Ectodermal cell (in vitro differentiated cells): ENCODE measurements around the gene CLHC1.
"Not testable (repeated sequence)": the region's sequence is repeated elsewhere in the genome, so short reads cannot be mapped to it uniquely, and the experiment has no call there.

ENCODE experiments used
- H3K27ac ChIP-seq: 2 replicates; pipeline ENCODE4 v1.7.0; 2013; ENCODE audit warnings: mild to moderate bottlenecking, low read depth, low read length; ENCODE audit not compliant: insufficient read depth, poor library complexity, severe bottlenecking
- H3K27me3 ChIP-seq: 2 replicates; pipeline ENCODE4 v1.7.0; 2013; ENCODE audit warnings: mild to moderate bottlenecking, low read length; ENCODE audit not compliant: insufficient read depth, control insufficient read depth, poor library complexity, severe bottlenecking
- H3K36me3 ChIP-seq: one replicate; pipeline ENCODE4 v1.7.0; 2013; ENCODE audit warnings: low read length; ENCODE audit not compliant: control insufficient read depth, insufficient read depth
- H3K4me1 ChIP-seq: one replicate; pipeline ENCODE4 v1.7.0; 2013; ENCODE audit warnings: low read length; ENCODE audit not compliant: control insufficient read depth, insufficient read depth
- H3K4me3 ChIP-seq: 2 replicates; pipeline ENCODE4 v1.7.0; 2013; ENCODE audit warnings: low read depth, low read length, control low read depth; ENCODE audit not compliant: insufficient read depth
- H3K9me3 ChIP-seq: 2 replicates; pipeline ENCODE4 v1.7.0; 2013; ENCODE audit warnings: mild to moderate bottlenecking, low read length, moderate library complexity; ENCODE audit not compliant: control insufficient read depth
- WGBS, 2 experiments: methylation state at CpG; one replicate each; pipeline ENCODE4 v1.1.7; 2013; ENCODE audit warnings: missing lambda C conversion rate in 2 of 2; 5-methylcytosine and 5-hydroxymethylcytosine counted together

The CLHC1 gene

DNA sequence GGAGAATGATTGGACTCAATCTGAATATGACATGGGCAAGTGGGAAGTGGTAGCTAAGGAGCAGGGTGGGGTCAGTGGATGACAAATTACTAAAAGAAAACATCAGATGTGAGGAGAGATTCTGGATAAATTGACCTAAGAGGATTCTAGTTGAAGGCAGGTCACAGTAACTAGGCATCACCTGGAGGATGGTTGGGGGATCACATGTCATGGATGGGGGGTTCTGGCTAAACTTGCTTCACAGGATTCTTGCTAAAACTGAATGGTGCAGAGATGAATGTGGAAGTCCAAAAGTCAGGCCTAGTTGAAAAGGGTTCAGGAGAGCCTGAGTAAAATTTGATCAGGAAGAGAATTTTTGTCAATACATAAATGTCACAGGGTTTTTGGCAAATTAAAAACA, 18.3 kb downstream of the CLHC1 start:
- Histone ChIP-seq H3K27ac (no peak overlapping the region), H3K27me3 (no peaks in the 10 kb centered on the region), H3K4me1 (no peaks in the 10 kb centered on the region), H3K4me3 (no peak overlapping the region), H3K36me3 (no peaks in the 10 kb centered on the region), H3K9me3 (no peaks in the 10 kb centered on the region)

DNA sequence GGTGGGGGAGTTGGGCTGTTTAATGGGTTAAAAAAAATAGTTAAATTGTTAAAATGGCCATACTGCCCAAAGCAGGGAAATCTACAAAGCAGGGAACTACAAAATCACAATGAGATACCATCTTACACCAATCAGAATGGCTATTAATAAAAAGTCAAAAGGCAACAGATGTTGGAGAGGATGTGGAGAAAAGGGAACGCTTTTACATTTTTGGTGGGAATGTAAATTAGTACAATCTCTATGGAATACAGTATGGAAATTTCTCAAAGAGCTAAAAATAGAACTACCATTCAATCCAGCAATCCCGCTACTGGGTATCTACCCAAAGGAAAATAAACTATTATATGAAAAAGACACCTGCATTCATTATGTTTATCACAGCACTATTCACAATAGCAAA, 27.1 kb downstream of the CLHC1 start:
- no peak overlapping the region for H3K4me3 ChIP-seq
- WGBS, 2 experiments = 92% methylated on average over 2 of the region's 2 CpGs; no CpG with 5 or more reads in 1 of the 2 experiments
- no peak overlapping the region for H3K27ac ChIP-seq
- H3K4me1 ChIP-seq = no peaks in the 10 kb centered on the region
- H3K9me3 ChIP-seq = no peaks in the 10 kb centered on the region
- H3K27me3 ChIP-seq = no peaks in the 10 kb centered on the region
- peaks cover 5% of the 10 kb centered on the region for H3K36me3 ChIP-seq

DNA sequence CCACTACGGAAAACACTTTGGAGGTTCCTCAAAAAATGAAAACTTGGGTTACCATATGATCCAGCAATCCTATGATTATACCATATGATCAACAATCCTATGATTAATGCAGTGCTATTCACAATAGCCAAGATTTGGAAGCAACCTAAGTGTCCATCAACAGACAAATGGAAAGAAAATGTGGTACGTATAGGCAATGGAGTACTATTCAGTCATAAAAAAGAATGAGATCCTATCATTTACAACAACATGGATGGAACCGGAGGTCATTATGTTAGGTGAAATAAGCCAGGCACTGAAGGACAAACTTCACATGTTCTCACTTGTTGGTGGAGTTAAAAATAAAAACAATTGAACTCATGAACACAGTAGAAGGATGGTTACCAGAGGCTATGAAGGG, 27.6 kb downstream of the CLHC1 start:
- Histone ChIP-seq H3K4me1 (no peaks in the 10 kb centered on the region), H3K36me3 (peaks cover 5% of the 10 kb centered on the region), H3K27ac (no peak overlapping the region), H3K27me3 (no peaks in the 10 kb centered on the region), H3K4me3 (no peak overlapping the region), H3K9me3 (no peaks in the 10 kb centered on the region)
- 91 to 100% methylated on average over 3 of the region's 3 CpGs for WGBS, 2 experiments

DNA sequence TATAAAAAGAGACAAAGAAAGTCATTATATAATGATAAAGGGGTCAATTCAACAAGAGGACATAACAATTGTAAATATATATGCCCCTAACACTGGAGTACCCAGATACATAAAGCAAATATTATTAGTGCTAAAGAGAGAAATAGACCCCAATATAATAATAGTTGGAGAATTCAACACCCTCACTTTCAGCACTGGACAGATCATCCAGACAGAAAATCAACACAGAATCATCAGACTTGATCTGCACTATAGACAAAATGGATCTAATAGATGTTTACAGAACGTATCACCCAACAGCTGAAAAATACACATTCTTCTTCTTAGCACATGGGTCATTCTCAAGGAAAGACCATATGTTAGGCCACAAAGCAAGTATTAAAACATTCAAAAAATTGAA, 31.7 kb downstream of the CLHC1 start:
- H3K36me3 ChIP-seq = peaks cover 9% of the 10 kb centered on the region
- no peaks in the 10 kb centered on the region for H3K4me1 ChIP-seq
- H3K4me3 ChIP-seq = no peak overlapping the region
- WGBS, 2 experiments = 91 to 100% methylated on average over 1 of the region's 1 CpG
- no peak overlapping the region for H3K27ac ChIP-seq
- H3K27me3 ChIP-seq = no peaks in the 10 kb centered on the region
- H3K9me3 ChIP-seq = no peaks in the 10 kb centered on the region

DNA sequence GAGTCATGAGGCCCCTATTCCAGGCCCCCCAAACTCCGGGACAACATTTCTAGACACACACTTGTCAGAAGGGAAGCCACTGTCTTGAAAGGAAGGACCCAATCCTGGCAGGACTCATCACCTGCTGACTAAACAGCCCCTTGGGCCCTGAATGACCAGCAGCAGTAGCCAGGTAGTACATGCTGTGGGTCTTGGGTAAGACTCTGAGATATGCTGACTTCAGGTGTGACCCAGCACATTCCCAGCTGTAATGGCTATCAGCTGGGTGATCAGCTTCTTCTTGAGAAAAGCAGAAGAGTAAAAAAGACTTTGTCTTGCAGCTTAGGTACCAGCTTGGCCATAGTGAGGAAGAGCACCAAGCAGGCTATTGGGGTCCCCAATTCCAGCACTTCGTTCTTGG, 35.6 kb downstream of the CLHC1 start:
- WGBS, 2 experiments = 90 to 93% methylated on average over 2 of the region's 2 CpGs
- no peaks in the 10 kb centered on the region for H3K4me1 ChIP-seq
- H3K27me3 ChIP-seq = no peaks in the 10 kb centered on the region
- no peaks in the 10 kb centered on the region for H3K9me3 ChIP-seq
- H3K36me3 ChIP-seq = peaks cover 4% of the 10 kb centered on the region
- H3K4me3 ChIP-seq = no peak overlapping the region
- H3K27ac ChIP-seq = no peak overlapping the region

DNA sequence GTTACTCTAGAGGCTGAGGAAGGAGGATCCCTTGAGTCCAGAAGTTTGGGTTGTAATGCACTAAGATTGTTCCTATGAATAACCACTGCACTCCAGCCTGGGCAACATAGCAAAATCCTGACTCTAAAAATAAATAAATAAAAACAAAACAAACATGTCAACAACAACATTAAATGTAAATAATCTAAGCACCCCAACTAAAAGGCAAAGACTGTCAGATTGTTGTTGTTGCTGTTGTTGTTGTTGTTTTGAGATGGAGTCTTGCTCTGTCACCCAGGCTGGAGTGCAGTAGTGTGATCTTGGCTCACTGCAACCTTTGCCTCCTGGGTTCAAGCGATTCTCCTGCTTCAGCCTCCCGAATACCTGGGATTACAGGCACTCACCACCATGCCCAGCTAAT, 40.2 kb downstream of the CLHC1 start:
- WGBS, 2 experiments = 88 to 100% methylated on average over 2 of the region's 2 CpGs
- not testable (repeated sequence) for H3K27ac ChIP-seq, H3K4me3 ChIP-seq, H3K4me1 ChIP-seq, H3K36me3 ChIP-seq, H3K9me3 ChIP-seq, H3K27me3 ChIP-seq

DNA sequence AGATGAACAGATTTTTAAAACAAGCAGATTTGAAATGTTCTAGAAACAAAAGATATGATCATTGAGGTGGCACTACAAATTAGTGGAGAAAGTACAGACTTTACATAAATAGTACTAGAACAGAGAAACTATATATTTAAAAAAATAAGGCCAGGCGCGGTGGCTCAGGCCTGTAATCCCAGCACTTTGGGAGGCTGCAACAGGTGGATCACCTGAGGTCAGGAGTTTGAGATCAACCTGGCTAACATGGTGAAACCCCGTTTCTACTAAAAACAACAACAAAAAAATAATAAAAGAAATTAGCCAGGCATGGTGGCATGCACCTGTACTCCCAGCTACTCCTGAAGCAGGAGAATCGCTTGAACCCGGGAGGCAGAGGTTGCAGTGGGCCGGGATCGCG, 45.3 kb downstream of the CLHC1 start:
- not testable (repeated sequence) for H3K9me3 ChIP-seq, H3K27me3 ChIP-seq, H3K27ac ChIP-seq, H3K4me3 ChIP-seq, H3K36me3 ChIP-seq, H3K4me1 ChIP-seq
- 80 to 81% methylated on average over 8 of the region's 8 CpGs for WGBS, 2 experiments

DNA sequence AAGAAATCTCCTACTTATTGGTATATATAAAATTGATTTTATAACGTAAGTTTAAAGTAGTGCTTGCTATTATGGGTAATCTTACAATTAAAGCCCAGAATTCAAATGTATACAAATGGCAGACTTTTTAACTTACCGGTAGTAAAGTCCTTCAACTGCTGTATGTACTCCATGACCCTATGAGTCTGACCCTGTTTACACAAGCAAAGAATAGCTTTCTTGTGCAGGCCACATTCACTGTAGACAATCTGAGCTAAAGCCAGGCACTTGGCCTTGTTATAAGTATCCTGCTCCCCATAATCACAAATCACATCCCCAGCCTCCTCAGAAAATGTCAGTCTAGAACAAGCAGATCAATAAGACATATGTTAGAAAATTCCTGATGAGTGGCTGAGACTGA, 51.7 kb downstream of the CLHC1 start:
- no peak overlapping the region for H3K27ac ChIP-seq
- no peaks in the 10 kb centered on the region for H3K9me3 ChIP-seq
- WGBS, 2 experiments = 97 to 100% methylated on average over 1 of the region's 2 CpGs
- no peaks in the 10 kb centered on the region for H3K27me3 ChIP-seq
- H3K4me3 ChIP-seq = no peak overlapping the region
- H3K36me3 ChIP-seq = no peaks in the 10 kb centered on the region
- H3K4me1 ChIP-seq = no peaks in the 10 kb centered on the region

DNA sequence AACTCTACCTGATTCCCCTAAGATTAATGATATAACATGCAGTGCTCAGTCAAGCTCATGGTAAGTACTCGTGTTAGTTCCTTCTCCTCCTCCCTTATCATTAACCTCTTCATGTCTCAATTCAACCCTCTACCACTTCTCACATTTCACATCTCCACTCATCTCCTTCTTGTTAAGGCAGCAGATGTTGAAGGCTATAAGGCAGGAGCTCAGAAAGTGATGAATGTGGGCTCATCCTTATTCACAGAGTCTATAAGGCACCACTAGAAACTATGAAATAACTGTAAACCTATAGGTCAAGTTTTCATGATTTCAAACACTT, 56.0 kb downstream of the CLHC1 start:
- no peaks in the 10 kb centered on the region for H3K4me1 ChIP-seq
- no peaks in the 10 kb centered on the region for H3K9me3 ChIP-seq
- 56 to 62% methylated on average over 1 of the region's 1 CpG for WGBS, 2 experiments
- no peaks in the 10 kb centered on the region for H3K36me3 ChIP-seq
- no peak overlapping the region for H3K27ac ChIP-seq
- no peaks in the 10 kb centered on the region for H3K27me3 ChIP-seq
- no peak overlapping the region for H3K4me3 ChIP-seq

DNA sequence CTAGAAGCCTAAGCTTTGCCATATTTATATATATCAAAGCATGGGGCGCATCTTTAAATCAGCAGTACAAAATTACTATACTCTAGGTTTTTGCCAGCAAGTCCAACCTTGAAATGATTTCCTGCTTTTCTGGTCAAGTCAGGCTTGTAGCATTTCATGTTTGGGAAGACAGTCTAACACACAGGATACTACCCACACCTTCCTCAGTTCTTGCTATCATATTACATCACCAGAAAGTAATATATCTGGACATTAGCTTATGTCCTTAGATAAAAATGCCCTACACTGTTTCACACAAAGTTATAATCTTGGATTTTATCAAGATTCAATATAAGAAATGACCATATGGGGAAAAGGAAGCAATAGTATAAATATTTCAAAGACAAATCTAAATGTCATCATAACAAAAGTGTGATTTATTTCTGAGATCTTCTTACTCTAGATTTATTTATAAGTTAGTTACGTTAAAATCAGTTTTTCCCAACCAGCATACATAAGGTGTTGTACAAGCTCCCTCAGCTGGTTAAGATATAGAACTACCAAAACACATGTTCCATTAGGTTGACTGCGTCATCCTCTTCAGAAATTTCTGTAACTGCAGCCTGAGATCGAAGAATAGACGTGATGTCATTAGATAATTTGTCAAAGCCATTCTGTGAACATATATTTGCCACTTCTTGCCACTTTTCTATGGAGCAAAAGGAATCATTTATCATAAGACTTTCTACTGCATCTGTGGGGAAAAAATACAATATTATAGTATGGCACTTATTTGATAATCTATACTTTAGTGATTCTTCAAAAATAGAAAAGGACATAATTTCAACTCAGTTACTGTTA, 56.6 kb downstream of the CLHC1 start:
- Histone ChIP-seq H3K9me3 (no peaks in the 10 kb centered on the region), H3K36me3 (no peaks in the 10 kb centered on the region), H3K4me3 (no peak overlapping the region), H3K27me3 (no peaks in the 10 kb centered on the region), H3K27ac (no peak overlapping the region), H3K4me1 (no peaks in the 10 kb centered on the region)
- 90 to 94% methylated on average over 5 of the region's 5 CpGs for WGBS, 2 experiments
